MV-4-11 (cell line): ENCODE results near the gene NCEH1.

ENCODE experiments used
- DNase-seq: peaks from one replicate; lab custom pipeline; 2025; lab: John Stamatoyannopoulos, UW

Gene NCEH1

GRCh38 chr3:172582712-172583111, 128.2 kb downstream of the NCEH1 start:
- DNase-seq: no peak

- no peak for DNase-seq
Measured at GRCh38 chr3:172581757-172582166, 129.1 kb downstream of the NCEH1 start.

- peak; percentile 75 for DNase-seq
Measured at GRCh38 chr3:172580680-172581401, 130.0 kb downstream of the NCEH1 start.
